H1 (cell line): Measurements from ENCODE around the gene METRN. TPM values are rescaled to one million over a fixed set of nuclear protein-coding genes. Genes with fewer than 3 reads are reported as not detected.

Experiments used
- CTCF ChIA-PET: fragments of 300-600 bp; sonication (Branson Sonifier 250); formaldehyde crosslinking; loops from one replicate; lab custom pipeline; 2021; ENCODE audit not compliant: partially characterized antibody; lab: Charles Lee
- POLR2A ChIA-PET: fragments of 300-600 bp; sonication (Branson Sonifier 250); formaldehyde crosslinking; loops from one replicate; lab custom pipeline; 2021; ENCODE audit warnings: inconsistent platforms; ENCODE audit not compliant: partially characterized antibody; lab: Charles Lee
- DNase-seq, 2 experiments: peaks; one replicate each; pipeline versions ENCODE4 v3.0.0 to v3.0.0-alpha.2; 2010 to 2022; ENCODE audit warnings: low spot score in 2 of 2, low read depth in 1 of 2, mixed read lengths in 1 of 2
- FAIRE-seq: peaks from 2 replicates; lab custom pipeline; 2011; peaks lifted over from hg19 to GRCh38; lab: Jason Lieb, UNC
- H2AFZ ChIP-seq: 2 replicates; pipeline ENCODE4 v1.8.1; 2012; ENCODE audit warnings: low read length, inconsistent platforms
- H2AK5ac ChIP-seq: 2 replicates; pipeline ENCODE4 v1.6.1; 2013; ENCODE audit warnings: low read depth, low read length
- H2BK120ac ChIP-seq: replicated peaks from 2 replicates; pipeline ENCODE3; 2013; ENCODE audit warnings: low read depth, low read length, inconsistent platforms
- H2BK12ac ChIP-seq: 2 replicates; pipeline ENCODE4 v1.6.1; 2013; ENCODE audit warnings: low read depth, low read length
- H2BK15ac ChIP-seq: 2 replicates; pipeline ENCODE4 v1.6.1; 2013; ENCODE audit warnings: low read length
- H2BK20ac ChIP-seq: 2 replicates; pipeline ENCODE4 v1.6.1; 2013; ENCODE audit warnings: low read length
- H2BK5ac ChIP-seq: 2 replicates; pipeline ENCODE4 v1.6.1; 2013; ENCODE audit warnings: low read depth, low read length
- H3K14ac ChIP-seq: 2 replicates; pipeline ENCODE4 v1.6.1; 2013; ENCODE audit warnings: inconsistent platforms; ENCODE audit not compliant: insufficient read length
- H3K18ac ChIP-seq: 2 replicates; pipeline ENCODE4 v1.6.1; 2013; ENCODE audit warnings: low read length; ENCODE audit errors: extremely low read depth
- H3K23ac ChIP-seq: 2 replicates; pipeline ENCODE4 v1.6.1; 2013; ENCODE audit warnings: inconsistent platforms; ENCODE audit not compliant: insufficient read length
- H3K23me2 ChIP-seq: 2 replicates; pipeline ENCODE4 v1.6.1; 2013; ENCODE audit warnings: low read depth, low read length
- H3K27ac ChIP-seq: 2 replicates; pipeline ENCODE4 v1.6.1; 2011; ENCODE audit warnings: low read depth, low read length, inconsistent platforms
- H3K27me3 ChIP-seq, 4 experiments: replicated peaks in 1 of 4; 1 replicate in 1 of 4; 2 replicates in 3 of 4; pipeline versions ENCODE4 v1.6.1 to v1.8.1; 2011 to 2013; ENCODE audit warnings: low read length in 3 of 4, mild to moderate bottlenecking in 3 of 4, inconsistent platforms in 2 of 4, mixed read lengths in 2 of 4, moderate library complexity in 1 of 4; ENCODE audit not compliant: control insufficient read depth in 3 of 4, insufficient read depth in 3 of 4; ENCODE audit errors: extremely low read depth in 1 of 4
- H3K36me3 ChIP-seq, 4 experiments: 2 replicates each; pipeline versions ENCODE4 v1.6.1 to v1.8.1; 2011 to 2013; ENCODE audit warnings: mild to moderate bottlenecking in 4 of 4, low read length in 3 of 4, moderate library complexity in 2 of 4, control low read depth in 1 of 4, inconsistent platforms in 1 of 4; ENCODE audit not compliant: insufficient read depth in 4 of 4, control insufficient read depth in 2 of 4
- H3K4ac ChIP-seq: replicated peaks from 2 replicates; pipeline ENCODE3; 2013; ENCODE audit warnings: low read length, low read depth, mixed read lengths, inconsistent platforms; ENCODE audit not compliant: insufficient read length
- H3K4me1 ChIP-seq, 4 experiments: replicated peaks in 1 of 4; 1 replicate in 1 of 4; 2 replicates in 3 of 4; pipeline versions ENCODE4 v1.6.1 to v1.8.1; 2011 to 2013; ENCODE audit warnings: low read length in 3 of 4, inconsistent platforms in 2 of 4, mixed read lengths in 1 of 4; ENCODE audit not compliant: insufficient read depth in 4 of 4, control insufficient read depth in 3 of 4
- H3K4me2 ChIP-seq, 2 experiments: 2 replicates each; pipeline versions ENCODE4 v1.6.1 to v1.8.1; 2011 to 2013; ENCODE audit warnings: low read depth in 2 of 2, low read length in 2 of 2, control low read depth in 1 of 2, inconsistent platforms in 1 of 2, mild to moderate bottlenecking in 1 of 2; ENCODE audit not compliant: insufficient read depth in 1 of 2
- H3K4me3 ChIP-seq, 4 experiments: fragments of 200-600, 300-600 bp in 1 of 4; sonication (generic), shearing (Covaris generic), sonication (Bioruptor Twin) in 1 of 4; 2 replicates each; pipeline versions ENCODE4 v1.5.1 to v1.8.1; 2011 to 2016; ENCODE audit warnings: low read length in 4 of 4, low read depth in 3 of 4, control low read depth in 2 of 4, inconsistent platforms in 2 of 4, mild to moderate bottlenecking in 2 of 4, mixed read lengths in 1 of 4, moderate library complexity in 1 of 4; ENCODE audit not compliant: insufficient read depth in 2 of 4; ENCODE audit errors: extremely low read depth in 1 of 4
- H3K56ac ChIP-seq: replicated peaks from 2 replicates; pipeline ENCODE3; 2013; ENCODE audit warnings: low read depth, mild to moderate bottlenecking, mixed read lengths, low read length, inconsistent platforms; ENCODE audit not compliant: insufficient read length
- H3K79me1 ChIP-seq: 2 replicates; pipeline ENCODE4 v1.6.1; 2013; ENCODE audit warnings: low read depth, low read length, control low read depth
- H3K79me2 ChIP-seq, 2 experiments: 2 replicates each; pipeline versions ENCODE4 v1.6.1 to v1.8.1; 2012 to 2013; ENCODE audit warnings: low read length in 2 of 2, mild to moderate bottlenecking in 2 of 2, inconsistent platforms in 1 of 2; ENCODE audit not compliant: insufficient read depth in 2 of 2, control insufficient read depth in 1 of 2
- H3K9ac ChIP-seq, 4 experiments: replicated peaks in 1 of 4; 1 replicate in 1 of 4; 2 replicates in 3 of 4; pipeline versions ENCODE4 v1.6.1 to v1.8.1; 2011 to 2013; ENCODE audit warnings: low read depth in 3 of 4, low read length in 3 of 4, control low read depth in 2 of 4, mild to moderate bottlenecking in 2 of 4, moderate library complexity in 2 of 4, inconsistent platforms in 1 of 4; ENCODE audit errors: extremely low read depth in 1 of 4
- H3K9me3 ChIP-seq, 2 experiments: 2 replicates each; pipeline versions ENCODE4 v1.6.1 to v1.8.1; 2012 to 2013; ENCODE audit warnings: mild to moderate bottlenecking in 2 of 2, moderate library complexity in 2 of 2, control low read depth in 1 of 2, inconsistent platforms in 1 of 2, low read depth in 1 of 2, low read length in 1 of 2, mixed read lengths in 1 of 2; ENCODE audit not compliant: insufficient read depth in 2 of 2
- H4K20me1 ChIP-seq, 2 experiments: replicated peaks in 1 of 2; 2 replicates each; pipeline versions ENCODE3 to v1.8.1; 2011 to 2013; ENCODE audit warnings: inconsistent platforms in 2 of 2, low read length in 2 of 2, mild to moderate bottlenecking in 1 of 2; ENCODE audit not compliant: insufficient read depth in 2 of 2, control insufficient read depth in 1 of 2
- H4K5ac ChIP-seq: 2 replicates; pipeline ENCODE4 v1.6.1; 2013; ENCODE audit warnings: low read length, low read depth, mixed read lengths, inconsistent platforms; ENCODE audit not compliant: insufficient read length
- H4K8ac ChIP-seq: 2 replicates; pipeline ENCODE4 v1.8.0; 2013; ENCODE audit warnings: mild to moderate bottlenecking, moderate library complexity, low read length, inconsistent platforms; ENCODE audit not compliant: insufficient read depth; ENCODE audit errors: extremely low read depth
- H4K91ac ChIP-seq: replicated peaks from 2 replicates; pipeline ENCODE3; 2013; ENCODE audit warnings: low read length, mixed read lengths, inconsistent platforms; ENCODE audit not compliant: insufficient read length
- BACH1 ChIP-seq: IDR thresholded peaks from 2 replicates; pipeline ENCODE4 v1.6.1; 2012; ENCODE audit warnings: low read length, improper control_type of control experiment
- EGR1 ChIP-seq: IDR thresholded peaks from 2 replicates; pipeline ENCODE4 v1.6.1; 2011; ENCODE audit warnings: low read depth, low read length, borderline replicate concordance
- GABPA ChIP-seq: IDR thresholded peaks from 2 replicates; pipeline ENCODE4 v1.6.1; 2011; ENCODE audit warnings: mild to moderate bottlenecking, low read length, moderate library complexity, borderline replicate concordance; ENCODE audit not compliant: insufficient read depth
- HDAC2 ChIP-seq, 2 experiments: fragments of 300-600 bp in 1 of 2; sonication (generic) in 1 of 2; IDR thresholded peaks; 2 replicates each; pipeline ENCODE4 v1.6.1; 2011 to 2012; ENCODE audit warnings: low read depth in 2 of 2, low read length in 2 of 2, mild to moderate bottlenecking in 2 of 2, moderate library complexity in 2 of 2, borderline replicate concordance in 1 of 2, inconsistent platforms in 1 of 2
- SP2 ChIP-seq: IDR thresholded peaks from 2 replicates; pipeline ENCODE4 v1.6.1; 2012; ENCODE audit warnings: mild to moderate bottlenecking, low read length, inconsistent platforms
- YY1 ChIP-seq: IDR thresholded peaks from 2 replicates; pipeline ENCODE4 v1.6.1; 2011; ENCODE audit warnings: low read depth, mild to moderate bottlenecking, low read length
- WGBS, 2 experiments: shearing (Covaris generic) in 1 of 2; methylation state at CpG; one replicate each; pipeline versions ENCODE4 v1.1.6 to v1.1.7; 2013 to 2015; ENCODE audit warnings: low lambda C conversion rate in 2 of 2, mixed read lengths in 2 of 2, inconsistent platforms in 1 of 2, low coverage in 1 of 2, missing lambda C conversion rate in 1 of 2; ENCODE audit not compliant: insufficient replicate concordance in 2 of 2, insufficient coverage in 1 of 2, insufficient read length in 1 of 2; ENCODE audit errors: extremely low coverage in 1 of 2, missing lambda C conversion rate in 1 of 2; 5-methylcytosine and 5-hydroxymethylcytosine counted together
- polyA plus RNA-seq, 7 experiments: library from polyadenylated mRNA; depleted of rRNA in 3 of 7; stranded (reverse) in 5 of 7; unstranded in 2 of 7; fragments of >200 nt in 5 of 7; fragments of 200-250 nt in 2 of 7; gene quantifications; 1 replicate in 5 of 7; 2 replicates in 1 of 7; 4 replicates in 1 of 7; pipeline versions ENCODE4 v1.2.1 to v1.2.3, GENCODE V29; 2011 to 2013; ENCODE audit warnings: missing spikeins in 2 of 7, mixed read lengths in 2 of 7
- total RNA-seq: library from RNA; stranded (reverse); fragmentation: NEBNext Ultra II Directional; extraction: Animal tissue kit (Norgen Biotek cat#: 25700); gene quantifications from 2 replicates; pipeline ENCODE4 v1.2.1, GENCODE V29; 2021

METRN gene
- total and polyA plus RNA-seq, 2 of the 8 experiments (the other 6 are each of a cell fraction or from before 2014, with no cell fraction given) = 18.7 to 25.8 TPM

DNA sequence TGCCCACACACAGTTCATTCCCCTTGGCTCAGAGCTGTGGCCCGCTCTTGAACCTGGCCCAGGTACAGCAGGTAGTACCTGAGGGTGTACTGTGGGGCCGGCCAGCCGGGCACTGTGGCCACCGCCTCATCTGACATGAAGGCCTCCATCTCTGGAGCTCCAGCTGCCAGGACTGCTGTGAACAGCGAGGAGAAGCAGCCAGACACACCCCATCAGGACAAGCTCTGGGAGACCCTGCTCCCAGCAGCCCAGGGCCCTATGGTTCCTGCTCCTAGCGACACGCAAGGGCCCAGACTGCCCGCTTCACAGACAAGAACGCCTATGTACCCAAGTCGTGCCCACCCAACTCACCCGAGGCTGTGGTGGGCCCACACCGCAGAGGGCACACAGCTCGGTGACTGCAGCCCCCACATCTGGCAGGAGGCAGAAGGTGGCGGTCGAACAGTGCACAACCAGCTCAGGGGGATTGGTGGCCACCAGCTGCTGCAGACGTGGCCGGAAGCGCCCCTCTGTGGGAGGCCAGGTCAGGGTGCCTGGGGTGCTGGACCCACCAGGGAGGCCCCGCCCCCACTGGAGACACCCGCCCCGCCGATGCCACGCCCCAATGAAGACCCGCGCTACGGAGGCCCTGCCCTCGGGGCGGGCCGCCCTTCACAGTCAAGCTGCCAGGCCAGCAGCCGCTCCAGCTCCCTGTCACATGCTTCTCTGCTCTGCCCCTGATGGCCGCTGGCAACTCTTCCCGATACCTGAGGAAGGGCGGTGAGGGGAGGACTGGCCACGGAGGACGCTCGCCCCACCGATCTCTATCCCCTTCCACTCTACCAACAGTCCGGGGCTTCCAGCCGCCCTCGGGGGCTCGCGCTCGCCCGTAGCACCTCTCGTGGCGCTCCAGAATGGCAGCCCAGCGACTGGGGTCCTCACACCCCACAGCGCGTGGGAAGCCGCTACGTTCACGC, 35.8 kb upstream of the METRN start:
- Histone ChIP-seq H3K23ac (no peak overlapping the region), H2AFZ (no peak overlapping the region), H2BK5ac (peak overlapping the region; percentile 81; the same call in 1 of the 2 replicates), H2BK120ac (no peak overlapping the region), H2AK5ac (0 out of 2 replicates have a peak overlapping the region, but pooled peaks have one; percentile 7), H4K5ac (peak overlapping the region; percentile 40), H3K27ac (no peak overlapping the region), H3K4me2 (peak overlapping the region; percentile 74 to 92), H3K79me2 (peaks cover 0 to 12% of the 10 kb centered on the region in 2 experiments; a peak in 1 of 4 replicates), H3K4me1 (peaks cover 0 to 42% (median 34%) of the 10 kb centered on the region in 4 experiments; a peak in 6 of 7 replicates), H3K79me1 (peaks cover 6% of the 10 kb centered on the region; the same call in 1 of the 2 replicates), H3K9ac (no peak overlapping the region), H3K4me3 (peak overlapping the region; percentile 32 to 73 (median 41); a peak in 7 of 8 replicates), H3K4ac (peak overlapping the region; percentile 90), H2BK12ac (peak overlapping the region; percentile 84; the same call in 1 of the 2 replicates), H3K18ac (peak overlapping the region; percentile 32), H4K91ac (peak overlapping the region; percentile 44), H3K23me2 (peaks cover 20% of the 10 kb centered on the region), H3K56ac (peak overlapping the region; percentile 59), H3K9me3 (no peaks in the 10 kb centered on the region), H2BK20ac (no peak overlapping the region), H3K36me3 (peaks cover 4 to 15% (median 12%) of the 10 kb centered on the region in 4 experiments; a peak in 7 of 8 replicates), H4K20me1 (peaks cover 4 to 29% of the 10 kb centered on the region in 2 experiments), H3K14ac (no peak overlapping the region), H4K8ac (peak overlapping the region; percentile 80; the same call in 1 of the 2 replicates), H3K27me3 (peaks cover 0 to 2% (median 0%) of the 10 kb centered on the region in 4 experiments; a peak in 2 of 7 replicates), H2BK15ac (peak overlapping the region; percentile 99)
- TF ChIP-seq GABPA (0 out of 2 replicates have a peak, but pooled peaks have one; percentile 30), HDAC2 (IDR thresholded peaks at IDR 0.05; ENCODE audit: borderline replicate concordance in 1 of 2, low read depth in 2 of 2, low read length in 2 of 2) (peak in 1 of 2 experiments; percentile 43; a peak in 1 of 4 replicates), EGR1 (no peak), BACH1 (peak; percentile 79), SP2 (no peak), YY1 (0 out of 2 replicates have a peak, but pooled peaks have one; percentile 17)
- CTCF ChIA-PET = interaction anchor here (0.7 to 2.3 kb wide), 12 partner anchors 12 to 123 kb away, joined by 3 to 11 read pairs (median 4); partner anchors contain the start of genes RHOT2, WDR24 and WDR90
- WGBS, 2 experiments = 59% methylated on average over 28 of the region's 52 CpGs; no CpG with 5 or more reads in 1 of the 2 experiments
- POLR2A ChIA-PET = interaction anchor here (0.8 to 13.3 kb wide), 12 partner anchors 11 to 1281 kb away, joined by 3 to 214 read pairs (median 3); partner anchors contain the start of genes ANTKMT, RHOT2 and WDR24
- FAIRE-seq = no peak
- peak in 1 of 2 experiments; percentile 79 for DNase-seq
